CD4-positive, alpha-beta T cell treated with Interleukin-4 for 4 hours (primary cell): ENCODE results near the gene FGA.
"Not testable (repeated sequence)": the region's sequence is repeated elsewhere in the genome, so short reads cannot be mapped to it uniquely, and the experiment has no call there.

Experiments used
- DNase-seq: peaks from one replicate; pipeline ENCODE4 v3.0.0-alpha.2; 2020

The FGA gene

GRCh38 chr4:154606728-154607723 lies 16.5 kb upstream of the FGA start:
- no peak for DNase-seq

GRCh38 chr4:154604696-154605200 lies 14.2 kb upstream of the FGA start:
- no peak for DNase-seq

GRCh38 chr4:154603033-154603943 lies 12.7 kb upstream of the FGA start:
- DNase-seq = no peak

GRCh38 chr4:154602404-154603020 lies 12.0 kb upstream of the FGA start:
- no peak for DNase-seq

GRCh38 chr4:154597798-154598774 lies 7.5 kb upstream of the FGA start:
- DNase-seq = no peak

- DNase-seq = not testable (repeated sequence)
Measured at GRCh38 chr4:154597281-154597680, 6.7 kb upstream of the FGA start.

GRCh38 chr4:154595807-154596206 lies 5.3 kb upstream of the FGA start:
- DNase-seq = no peak

GRCh38 chr4:154594343-154594742 lies 3.8 kb upstream of the FGA start:
- not testable (repeated sequence) for DNase-seq

GRCh38 chr4:154593868-154594267 lies 3.3 kb upstream of the FGA start:
- no peak for DNase-seq

GRCh38 chr4:154591890-154592289 lies 1.3 kb upstream of the FGA start:
- no peak for DNase-seq

GRCh38 chr4:154589296-154590197 lies 995 bp downstream of the FGA start:
- DNase-seq = no peak

GRCh38 chr4:154588198-154588597 lies 2.3 kb downstream of the FGA start:
- no peak for DNase-seq

GRCh38 chr4:154586296-154587033 lies 4.1 kb downstream of the FGA start:
- no peak for DNase-seq

GRCh38 chr4:154585369-154586018 lies 5.0 kb downstream of the FGA start:
- DNase-seq = no peak

GRCh38 chr4:154584259-154584658 lies 6.3 kb downstream of the FGA start:
- no peak for DNase-seq

- DNase-seq = no peak
Measured at GRCh38 chr4:154583677-154584076, 6.9 kb downstream of the FGA start.

GRCh38 chr4:154583230-154583629 lies 7.3 kb downstream of the FGA start:
- DNase-seq = no peak

- no peak for DNase-seq
Measured at GRCh38 chr4:154582723-154583122, 7.8 kb downstream of the FGA start.

GRCh38 chr4:154579927-154580326 lies 10.6 kb downstream of the FGA start:
- no peak for DNase-seq
